ENCODE results near the gene CMKLR1.

CMKLR1 gene

DNA sequence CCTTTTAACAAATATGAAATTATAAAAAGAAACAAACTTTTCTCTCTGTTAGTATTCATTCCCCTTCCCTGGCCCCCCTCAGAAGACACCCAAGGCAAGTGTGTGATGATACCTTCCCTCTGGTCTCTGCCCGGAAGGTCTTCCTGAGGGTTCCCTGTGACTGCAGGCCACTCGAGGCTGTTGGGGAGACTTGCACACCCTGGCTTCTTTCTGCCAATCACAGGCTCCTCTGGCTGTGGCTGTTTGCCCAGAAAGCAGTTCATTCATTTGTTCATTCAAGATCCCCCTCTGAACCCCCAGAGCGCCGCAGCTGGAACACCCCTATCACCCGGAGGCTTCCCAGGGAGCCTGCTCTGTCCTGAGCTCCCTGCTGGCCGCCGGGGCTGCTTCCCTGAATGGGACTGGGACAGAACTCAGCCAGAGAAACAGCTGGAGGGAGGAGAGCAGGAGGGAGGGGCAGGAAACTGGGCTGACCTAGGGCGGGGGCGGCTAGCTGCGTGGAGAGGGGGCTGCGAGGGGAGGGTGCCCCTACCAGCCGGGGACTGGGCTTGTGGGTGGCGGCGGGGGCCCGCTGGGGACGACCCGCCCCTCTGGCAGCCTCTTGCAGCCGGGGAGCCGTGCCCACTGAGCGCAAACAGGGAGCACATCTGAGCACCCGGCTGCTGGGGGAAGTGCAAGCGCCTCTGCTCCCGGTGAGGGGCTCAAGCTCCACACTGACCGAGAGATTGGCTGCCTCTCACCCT lies at the start of gene CMKLR1:
Gene CMKLR1, minus strand, starts transcription at position 397 of the 743 bp plus-strand sequence. CDS start 45,720 bp downstream, outside the sequence.
- DNase-seq = no peak

DNA sequence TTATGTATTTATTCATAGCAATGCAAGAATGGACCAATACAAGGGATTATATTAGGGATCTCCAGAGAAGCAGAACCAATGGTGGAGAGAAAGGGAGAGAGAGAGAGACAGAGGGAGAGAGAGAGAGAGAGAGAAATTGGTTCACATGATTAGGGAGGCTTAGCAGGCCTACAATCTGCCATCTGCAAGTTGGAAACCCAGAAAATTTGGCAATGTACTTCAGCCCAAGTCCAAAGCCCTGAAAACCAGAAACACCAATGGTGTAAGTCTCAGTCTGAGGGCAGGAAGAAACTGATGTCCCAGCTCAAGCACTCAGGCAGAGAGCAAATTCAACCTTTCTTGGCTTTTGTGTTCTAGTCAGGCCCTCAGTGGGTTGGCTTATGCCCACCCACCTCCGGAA lies 48.7 kb upstream of the CMKLR1 start:
- DNase-seq = no peak

- no peak for DNase-seq
These were observed 47.7 kb upstream of the CMKLR1 start for GRCh38 chr12:108386709-108387360.

GRCh38 chr12:108382437-108382801 lies 43.3 kb upstream of the CMKLR1 start:
- no peak for DNase-seq

DNA sequence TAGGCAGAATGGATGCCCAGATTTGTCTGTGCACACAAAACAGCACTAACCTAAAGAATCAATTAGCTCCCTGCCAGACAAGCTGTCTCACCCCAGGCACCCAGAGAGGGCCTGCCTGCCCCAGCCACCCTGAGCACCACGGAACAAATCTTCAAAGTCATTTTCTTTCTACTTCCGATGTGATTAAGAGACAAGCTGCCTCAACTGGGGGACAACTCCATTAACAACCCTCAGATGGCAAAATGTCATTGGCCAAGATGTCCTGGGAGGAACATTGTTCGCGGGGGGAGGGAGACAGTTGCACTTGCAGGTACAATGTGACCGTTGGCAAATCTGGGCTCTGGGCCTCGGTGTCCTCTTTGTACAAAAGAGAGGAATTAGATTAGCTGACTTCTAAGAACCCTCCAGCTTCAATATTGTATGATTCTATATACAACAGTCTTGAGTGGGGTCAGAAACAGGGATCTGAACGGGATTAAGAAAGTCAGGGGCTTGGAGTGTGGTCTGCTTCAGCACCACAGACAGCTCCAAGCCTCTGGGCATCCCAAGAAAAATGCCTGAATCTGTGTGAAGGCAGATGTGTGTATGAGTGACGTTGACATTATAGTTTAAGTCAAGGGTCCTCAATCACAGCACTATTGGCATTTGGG lies 42.8 kb upstream of the CMKLR1 start:
- no peak for DNase-seq

- DNase-seq = no peak
These were observed 41.3 kb upstream of the CMKLR1 start for GRCh38 chr12:108380382-108380781.

GRCh38 chr12:108379823-108380222 lies 40.7 kb upstream of the CMKLR1 start:
- no peak for DNase-seq

GRCh38 chr12:108378926-108379325 lies 39.8 kb upstream of the CMKLR1 start:
- DNase-seq = no peak

DNA sequence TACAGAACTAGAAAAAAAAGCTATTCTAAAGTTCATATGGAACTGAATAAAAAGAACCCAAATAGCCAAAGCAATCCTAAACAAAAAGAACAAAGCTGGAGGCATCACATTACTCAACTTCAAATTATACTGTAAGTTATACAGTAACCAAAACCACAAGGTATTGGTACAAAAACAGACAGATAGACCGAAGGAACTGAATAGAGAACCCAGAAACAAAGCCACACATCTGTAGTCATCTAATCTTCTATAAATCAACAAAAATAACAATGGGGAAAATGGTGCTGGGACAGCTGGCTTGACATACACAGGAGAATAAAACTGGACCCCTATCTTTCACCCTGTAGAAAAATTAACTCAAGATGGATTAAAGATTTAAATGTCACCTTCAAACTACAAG lies 38.1 kb upstream of the CMKLR1 start:
- no peak for DNase-seq

DNA sequence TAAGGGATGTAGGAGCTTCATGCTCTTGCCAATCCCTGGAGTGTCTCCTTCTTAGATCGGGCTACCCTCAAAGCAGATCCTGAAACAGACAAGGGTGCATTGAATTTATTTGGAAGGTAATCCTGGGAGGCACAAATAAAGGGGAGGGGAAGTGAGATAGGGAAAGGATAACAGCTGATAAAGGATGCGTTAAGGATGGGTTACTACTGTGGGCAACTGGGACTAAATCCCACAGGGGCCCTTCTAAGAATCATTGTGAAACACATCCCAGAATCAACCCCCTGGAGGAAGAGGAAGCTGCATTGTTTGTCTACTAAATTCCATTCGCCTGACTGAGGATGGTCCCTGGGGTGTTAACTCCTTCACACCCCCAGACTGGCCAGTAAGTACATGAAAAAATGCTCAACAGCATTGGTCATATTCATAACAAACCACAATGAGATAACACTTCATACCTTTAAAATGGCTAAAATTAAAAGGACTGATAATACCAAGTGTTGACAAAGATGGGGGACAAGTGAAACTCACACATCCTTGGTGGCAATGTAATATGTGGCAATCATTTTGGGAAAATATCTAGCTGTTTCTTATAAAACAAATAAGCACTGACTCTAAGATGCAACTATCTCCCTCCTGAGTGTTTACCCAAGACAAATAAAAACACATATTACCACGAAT lies 37.0 kb upstream of the CMKLR1 start:
- no peak for DNase-seq

DNA sequence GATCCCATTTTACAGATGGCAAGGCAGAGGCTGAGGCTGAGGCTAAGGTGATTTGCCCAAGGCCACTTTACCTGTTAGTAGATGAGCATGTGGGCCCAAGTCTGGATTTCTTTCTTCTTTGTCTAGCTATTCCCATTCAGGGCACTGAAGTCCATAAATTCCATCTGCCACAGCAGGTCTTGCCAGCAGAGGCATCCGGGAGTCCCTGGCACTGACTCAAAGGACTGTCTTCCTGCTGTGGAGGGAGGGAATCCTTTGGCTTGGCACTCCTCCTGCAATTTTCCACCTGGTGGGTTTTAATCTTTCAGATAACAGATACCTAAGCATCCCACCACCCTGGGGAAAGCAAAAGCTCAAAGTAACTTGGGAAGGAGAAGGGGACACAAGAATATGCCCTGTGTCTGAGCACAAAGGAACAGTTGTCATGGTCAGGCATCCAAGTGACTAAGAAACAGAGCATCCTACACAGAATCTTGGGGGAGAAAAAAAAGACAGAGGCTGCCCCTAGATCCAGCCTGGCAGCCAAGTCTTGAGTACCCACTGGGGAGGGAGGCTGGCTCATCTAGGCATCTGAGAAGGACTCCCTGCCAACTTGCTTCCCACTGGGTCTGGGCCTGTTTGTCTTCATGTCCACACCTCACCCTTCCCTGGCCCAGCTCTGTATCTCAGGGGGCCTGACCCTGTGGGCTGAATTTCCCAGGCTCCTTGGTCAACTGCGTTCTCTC lies 35.6 kb upstream of the CMKLR1 start:
- DNase-seq = no peak

GRCh38 chr12:108373111-108373510 lies 34.0 kb upstream of the CMKLR1 start:
- DNase-seq = no peak

- DNase-seq = no peak
These were observed 32.8 kb upstream of the CMKLR1 start for GRCh38 chr12:108371801-108372344.

DNA sequence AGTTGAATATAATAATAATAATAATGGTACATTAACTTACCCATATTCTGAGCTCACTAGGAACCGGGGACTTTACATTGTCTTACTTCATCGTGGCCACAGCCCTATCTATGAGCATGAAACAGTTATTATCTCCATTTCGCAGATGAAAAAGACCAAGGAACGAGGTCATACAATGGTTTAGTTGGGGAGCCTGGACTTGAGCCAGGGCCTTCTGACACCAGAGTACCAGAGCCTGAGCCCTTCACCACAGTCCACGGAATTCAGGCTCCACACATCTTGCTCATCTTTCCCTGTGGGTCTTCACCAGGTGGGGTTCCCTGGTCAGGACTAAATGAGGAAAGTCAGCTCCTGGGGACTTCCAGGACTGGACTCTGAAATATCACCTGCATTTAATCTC lies 31.3 kb upstream of the CMKLR1 start:
- no peak for DNase-seq

GRCh38 chr12:108369736-108370396 lies 30.8 kb upstream of the CMKLR1 start:
- no peak for DNase-seq

- no peak for DNase-seq
These were observed 29.0 kb upstream of the CMKLR1 start for GRCh38 chr12:108368089-108368488.

DNA sequence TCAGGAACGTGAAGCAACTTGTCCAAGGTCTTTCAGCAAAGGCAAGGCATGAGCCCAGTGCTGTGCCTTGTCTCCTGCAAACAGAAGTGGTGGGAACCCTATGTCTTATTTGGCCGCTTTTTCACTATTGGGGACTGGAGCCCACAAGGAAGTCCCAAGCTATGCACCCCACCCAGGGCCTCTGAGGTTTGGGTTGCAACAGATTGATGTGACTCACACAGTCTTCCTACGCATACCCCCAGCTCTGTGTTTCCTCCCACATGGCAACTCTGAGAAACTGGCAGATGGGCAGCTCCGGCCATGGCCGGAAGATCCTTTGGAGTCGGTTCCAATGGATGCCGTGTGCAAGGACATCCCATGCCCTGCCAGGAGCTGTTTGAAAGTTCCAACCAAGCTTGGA lies 28.3 kb upstream of the CMKLR1 start:
- DNase-seq = peak in 1 of 2 donors; percentile 57

- no peak for DNase-seq
These were observed 26.2 kb upstream of the CMKLR1 start for GRCh38 chr12:108365324-108365723.

DNA sequence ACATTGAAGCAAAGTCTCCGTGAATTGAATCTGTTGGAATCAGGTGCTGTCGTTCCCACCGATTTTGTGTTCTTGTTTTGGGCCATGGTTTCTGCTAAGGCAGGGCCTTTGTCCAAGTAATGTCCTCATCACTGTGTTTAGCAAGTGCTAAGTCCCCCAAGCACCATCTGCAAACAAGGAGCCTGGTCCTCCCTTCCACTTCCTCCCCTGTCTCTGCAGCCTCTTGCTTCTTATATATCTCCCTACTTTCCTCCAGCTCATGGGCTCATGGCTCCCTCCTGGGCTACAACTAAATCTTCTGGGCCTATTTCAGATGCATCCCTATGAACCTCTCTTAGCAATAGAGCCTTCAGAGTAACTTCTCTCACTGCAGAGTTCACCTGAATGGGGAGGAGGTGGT lies 25.8 kb upstream of the CMKLR1 start:
- DNase-seq = no peak

GRCh38 chr12:108363565-108363964 lies 24.5 kb upstream of the CMKLR1 start:
- no peak for DNase-seq

DNA sequence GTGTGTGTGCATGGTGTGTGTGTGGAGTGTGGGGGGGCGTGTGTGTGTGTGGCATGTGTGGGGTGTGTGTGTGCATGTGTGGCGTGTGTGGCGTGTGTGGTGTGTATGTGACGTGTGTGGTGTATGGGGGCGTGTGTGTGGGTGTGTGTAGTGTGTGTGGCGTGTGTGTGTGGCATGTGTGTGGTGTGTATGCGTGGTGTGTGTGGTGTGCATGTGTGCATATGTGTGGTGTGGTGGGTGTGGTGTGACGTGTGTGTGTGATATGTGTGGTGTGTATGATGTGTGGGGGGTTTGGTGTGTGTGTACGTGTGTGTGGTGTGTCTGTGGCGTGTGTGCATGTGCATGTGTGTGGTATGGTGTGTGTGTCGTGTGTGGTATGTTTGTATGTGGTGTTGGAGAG lies 24.1 kb upstream of the CMKLR1 start:
- DNase-seq = no peak

DNA sequence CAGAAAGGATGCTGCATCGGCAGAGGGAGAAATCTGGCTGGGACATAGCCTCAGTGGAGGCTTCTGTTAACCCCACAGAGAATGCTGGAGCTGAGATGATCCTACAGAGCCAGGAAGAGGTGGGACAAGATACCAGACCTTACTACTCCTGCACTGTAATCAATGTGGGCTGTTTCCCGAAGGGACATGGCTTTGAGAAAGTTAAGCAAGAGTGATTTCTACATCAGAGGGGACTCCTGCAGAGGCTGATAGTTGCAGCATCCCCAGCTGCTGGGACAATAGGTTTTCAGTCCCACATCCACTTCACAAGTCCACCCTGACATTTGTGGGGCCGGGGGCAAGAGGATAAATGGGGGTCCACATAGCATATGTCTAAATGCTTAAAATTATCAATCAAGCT lies 22.5 kb upstream of the CMKLR1 start:
- no peak for DNase-seq
